NCI-H446 treated with DMSO at 0.1 percent for 48 hours (cell line): ENCODE data around the gene RPL26.
"Not testable (repeated sequence)": the region's sequence is repeated elsewhere in the genome, so short reads cannot be mapped to it uniquely, and the experiment has no call there.

Source experiments
- DNase-seq: peaks from one replicate; lab custom pipeline; 2025; lab: John Stamatoyannopoulos, UW

Gene RPL26

DNA sequence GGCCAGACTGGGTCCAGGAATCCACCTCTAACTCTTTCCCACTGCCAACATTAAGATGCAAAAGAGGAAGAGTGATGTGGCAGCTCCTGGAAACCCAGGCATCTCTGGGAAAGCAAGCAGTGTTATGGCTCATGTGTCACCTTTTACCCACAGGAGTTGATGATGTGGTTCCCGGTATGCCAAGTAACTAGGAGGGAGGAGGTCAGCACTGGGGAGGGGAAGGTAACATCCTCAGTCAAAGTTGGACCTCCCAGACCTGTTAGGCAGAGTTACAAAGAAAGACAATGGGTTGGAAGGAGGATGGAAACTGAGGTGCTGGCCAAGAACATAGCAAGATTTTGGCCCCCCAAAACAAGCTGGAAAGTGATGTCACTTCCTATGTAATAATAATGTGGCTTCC lies 17.9 kb downstream of the RPL26 start:
- no peak for DNase-seq

DNA sequence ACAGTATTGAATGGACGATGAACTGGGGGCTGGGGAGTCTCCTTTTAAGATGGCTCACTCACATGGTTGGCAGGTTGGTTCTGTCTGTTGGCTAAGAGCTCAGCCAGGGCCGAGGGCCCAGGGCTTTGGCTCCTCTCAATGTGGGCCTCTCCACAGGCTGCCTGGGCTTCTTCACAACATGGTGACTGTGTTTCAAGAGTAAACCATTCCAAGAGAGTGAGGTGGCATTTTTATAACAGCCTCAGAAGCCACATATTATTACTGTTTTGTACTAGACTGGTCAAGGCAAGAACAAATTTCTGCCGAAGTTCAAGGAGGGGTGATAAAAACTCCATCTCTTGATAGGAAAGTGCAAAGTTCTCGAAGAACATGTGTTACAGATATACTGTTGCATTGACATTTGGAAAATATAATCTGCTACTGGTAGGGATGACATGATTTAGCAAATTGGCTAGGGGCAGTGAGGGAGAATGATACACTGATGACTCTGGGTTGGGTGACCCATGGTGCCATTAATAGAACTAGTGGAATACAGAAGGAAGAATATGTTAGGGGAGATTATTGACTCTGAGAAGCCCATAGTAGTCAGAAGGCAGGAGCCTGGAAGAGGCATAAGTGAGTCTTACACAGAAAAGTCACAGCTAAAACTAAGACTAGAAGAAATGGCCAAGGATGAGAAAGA lies 20.2 kb downstream of the RPL26 start:
- no peak for DNase-seq

DNA sequence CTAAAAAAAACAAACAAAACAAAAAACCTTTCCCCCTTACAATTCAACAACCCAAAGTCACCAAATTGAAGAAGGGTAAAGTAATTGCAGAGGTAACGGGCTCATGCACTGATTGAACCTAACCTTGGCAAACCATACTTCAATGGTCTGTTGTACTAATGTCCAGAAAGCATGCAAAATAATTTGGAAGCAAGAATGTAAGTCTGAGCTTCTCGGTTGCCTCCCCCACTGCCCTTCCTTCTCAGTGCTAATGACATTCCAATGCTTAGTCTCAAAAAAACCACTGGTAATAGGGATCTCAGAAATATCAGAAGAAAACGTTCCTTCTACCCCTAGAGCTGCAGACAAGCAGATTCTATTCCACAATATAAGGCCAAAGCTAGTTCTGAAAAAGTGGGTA lies 22.2 kb downstream of the RPL26 start:
- DNase-seq = no peak

DNA sequence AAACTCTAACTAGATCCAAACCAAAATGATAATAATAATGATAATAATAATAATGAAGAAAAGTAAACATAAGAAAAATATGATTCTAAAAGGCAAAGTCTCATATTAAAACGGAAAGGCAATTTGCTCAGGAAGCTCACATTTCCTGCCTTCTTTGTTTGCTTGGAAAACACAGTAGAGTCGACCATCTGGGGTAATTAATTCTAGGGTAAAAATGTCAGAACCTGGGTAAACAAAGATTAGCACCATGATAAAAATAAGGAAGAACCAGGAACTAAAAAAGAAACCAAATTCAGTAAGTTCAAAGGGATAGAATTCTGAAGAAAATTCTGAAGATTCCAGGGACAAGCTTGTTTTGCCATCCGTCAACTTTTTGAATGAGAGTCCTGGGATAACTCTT lies 22.7 kb downstream of the RPL26 start:
- DNase-seq = no peak

DNA sequence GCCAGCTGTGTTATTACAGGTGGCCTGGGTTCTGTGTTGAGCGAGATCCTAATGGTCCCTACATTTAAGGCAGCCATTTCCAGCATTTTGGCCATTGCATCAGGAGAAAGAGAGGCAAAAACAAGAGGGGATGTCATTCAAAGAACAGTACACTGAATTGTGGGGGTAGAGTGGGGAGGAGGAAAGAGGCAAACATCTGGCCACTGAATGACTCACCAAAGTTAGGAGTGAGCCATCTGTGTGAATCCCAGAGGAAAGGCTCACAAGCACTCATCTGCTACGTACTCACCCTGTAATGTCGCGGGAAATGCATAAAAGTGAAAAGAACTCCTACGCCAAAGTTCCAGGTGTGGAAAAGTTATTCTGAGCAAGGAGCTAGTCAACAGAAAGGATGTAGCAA lies 23.2 kb downstream of the RPL26 start:
- peak; percentile 32 for DNase-seq

DNA sequence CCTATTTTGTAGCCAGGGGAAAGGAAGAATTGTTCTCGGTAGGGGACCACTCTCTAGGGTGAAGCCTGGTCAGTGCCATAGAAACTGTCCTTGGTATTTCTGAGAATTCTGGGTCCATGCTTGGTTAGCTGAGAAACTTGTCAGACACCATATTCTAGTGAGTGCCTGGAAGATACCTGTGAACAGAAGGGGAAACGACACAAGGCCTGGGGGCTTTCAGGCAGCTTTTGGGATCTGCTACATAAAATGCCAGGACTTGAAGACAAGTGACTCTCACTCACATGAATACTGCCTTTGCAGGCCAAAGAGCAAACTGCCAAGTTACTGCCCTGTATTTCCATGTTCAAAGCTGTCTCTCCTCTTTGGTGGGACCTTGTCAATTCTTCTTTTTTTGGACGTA lies 25.1 kb downstream of the RPL26 start:
- DNase-seq = no peak

DNA sequence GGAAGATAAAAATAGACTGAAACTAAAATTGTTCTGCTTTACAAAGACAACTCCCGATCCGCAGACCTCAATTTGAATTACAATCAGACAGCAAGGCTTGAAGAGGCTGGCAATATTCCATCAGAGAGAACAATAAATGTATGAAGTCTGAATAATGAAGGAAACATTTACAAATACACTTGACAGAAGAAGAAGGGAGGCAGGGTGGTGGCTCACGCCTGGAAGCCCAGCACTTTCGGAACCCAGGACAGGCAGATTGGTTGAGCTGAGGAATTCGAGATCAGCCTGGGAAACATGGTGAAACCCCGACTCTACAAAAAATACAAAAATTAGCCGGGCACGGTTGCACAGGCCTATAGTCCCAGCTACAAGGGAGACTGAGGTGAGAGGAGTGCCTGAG lies 28.8 kb downstream of the RPL26 start:
- no peak for DNase-seq

DNA sequence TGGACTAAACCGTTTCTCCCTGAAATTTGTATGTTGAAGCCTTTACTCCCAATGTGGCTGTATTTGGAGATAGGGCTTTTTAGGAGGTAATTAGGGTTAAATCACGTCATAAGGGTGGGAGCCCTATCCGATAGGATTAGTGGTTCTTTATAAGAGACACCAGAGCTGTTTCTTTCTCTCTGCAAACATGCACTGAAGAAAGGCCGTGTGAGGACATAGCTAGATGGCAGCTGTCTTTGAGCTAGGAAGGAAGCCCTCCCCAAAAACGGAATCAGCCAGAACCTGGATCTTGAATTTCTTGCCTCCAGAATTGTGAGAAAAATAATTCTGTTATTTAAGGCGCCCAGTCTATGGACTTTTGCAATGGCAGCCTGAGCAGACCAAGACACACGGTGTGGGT lies 29.3 kb downstream of the RPL26 start:
- DNase-seq = no peak

DNA sequence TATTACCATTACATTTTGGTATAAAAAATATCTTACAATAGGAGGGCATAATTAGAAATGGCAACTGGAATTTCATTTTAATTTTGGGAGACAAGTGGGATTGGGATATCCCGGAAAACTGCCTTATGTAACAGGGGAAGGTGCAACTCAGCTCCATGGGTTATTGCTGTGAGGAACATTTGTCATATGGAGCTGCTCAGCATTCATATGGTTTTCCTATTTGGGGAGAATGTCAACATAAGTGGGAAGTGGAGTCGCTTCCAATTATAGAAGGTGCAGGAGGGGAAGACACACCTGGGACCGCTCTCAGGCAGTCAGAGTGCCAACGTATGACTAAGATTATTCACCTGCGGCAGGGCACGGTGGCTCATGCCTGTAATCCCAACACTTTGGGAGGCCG lies 32.7 kb downstream of the RPL26 start:
- no peak for DNase-seq

DNA sequence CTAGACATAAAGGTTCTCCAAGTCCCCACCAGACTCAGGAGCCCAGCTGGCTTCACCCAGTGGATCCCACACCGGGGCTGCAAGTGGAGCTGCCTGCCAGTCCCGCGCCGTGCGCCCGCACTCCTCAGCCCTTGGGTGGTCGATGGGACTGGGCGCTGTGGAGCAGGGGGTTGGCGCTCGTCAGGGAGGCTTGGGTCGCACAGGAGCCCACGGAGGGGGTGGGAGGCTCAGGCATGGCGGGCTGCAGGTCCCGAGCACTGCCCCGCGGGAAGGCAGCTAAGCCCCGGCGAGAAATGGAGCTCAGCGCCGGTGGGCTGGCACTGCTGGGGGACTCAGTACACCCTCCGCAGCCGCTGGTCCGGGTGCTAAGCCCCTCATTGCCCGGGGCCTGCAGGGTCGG lies 36.0 kb downstream of the RPL26 start:
- DNase-seq = not testable (repeated sequence)

DNA sequence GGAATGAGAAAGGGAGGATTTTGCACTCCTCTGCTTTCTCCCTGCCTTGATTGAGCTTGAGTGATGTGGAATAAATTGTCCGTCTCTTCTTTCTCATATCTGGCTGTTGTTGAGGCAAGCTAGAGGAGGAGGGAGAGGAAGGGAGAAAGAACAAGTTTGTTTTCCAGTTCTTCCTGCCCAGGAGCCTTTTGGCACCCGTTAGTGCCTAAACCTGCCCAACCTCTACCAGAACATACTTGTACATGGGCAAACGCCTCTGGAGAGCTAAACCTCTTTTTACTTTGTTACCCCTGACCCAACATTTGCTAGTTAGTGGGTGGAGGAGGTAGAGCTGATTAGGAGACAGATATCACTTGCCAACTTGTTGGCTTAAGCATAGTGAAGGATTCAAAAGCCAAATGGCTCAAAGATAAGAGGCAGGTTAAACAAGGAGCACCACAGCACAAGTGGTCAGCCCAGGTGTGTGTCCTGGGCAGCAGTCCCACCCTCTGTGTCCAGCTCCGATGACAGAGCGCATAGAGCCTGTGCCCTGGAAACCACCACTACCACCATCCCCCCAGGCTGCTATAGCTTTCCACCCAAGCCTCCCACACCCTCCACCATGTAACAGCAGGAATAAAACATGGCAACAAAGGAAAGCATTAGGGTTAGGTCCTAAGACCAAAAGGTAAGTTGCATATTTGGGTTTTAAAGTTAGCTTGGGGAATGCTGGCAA lies 36.9 kb downstream of the RPL26 start:
- no peak for DNase-seq

DNA sequence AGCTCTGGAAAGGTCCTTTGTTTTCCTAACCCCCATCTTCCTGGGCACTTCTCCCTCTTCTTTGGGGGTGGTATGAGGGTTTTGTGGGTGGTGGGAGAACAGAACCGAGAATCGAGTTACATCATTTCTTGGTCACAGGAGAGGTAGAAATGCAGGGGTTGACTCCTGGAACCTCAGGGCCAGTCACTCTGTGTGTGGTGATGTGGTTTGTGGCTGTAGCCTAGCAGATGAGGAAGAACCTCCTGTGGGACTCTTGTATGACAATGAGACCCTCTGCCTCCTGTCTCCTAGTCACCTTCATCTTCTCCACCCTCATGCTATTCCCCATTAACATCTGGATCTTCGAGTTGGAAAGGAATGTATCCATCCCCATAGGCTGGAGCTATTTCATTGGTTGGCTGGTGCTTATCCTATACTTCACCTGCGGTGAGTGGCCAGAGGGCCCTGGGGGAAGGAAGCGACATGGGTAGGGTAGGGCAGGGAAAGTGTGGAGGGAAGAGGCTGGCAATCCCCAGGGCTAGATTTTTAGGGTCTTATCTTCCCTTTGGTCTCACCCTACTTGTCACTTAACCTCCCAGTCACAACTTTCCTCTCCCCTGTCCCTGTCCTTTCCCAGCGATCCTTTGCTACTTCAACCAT lies 37.8 kb downstream of the RPL26 start:
- no peak for DNase-seq

DNA sequence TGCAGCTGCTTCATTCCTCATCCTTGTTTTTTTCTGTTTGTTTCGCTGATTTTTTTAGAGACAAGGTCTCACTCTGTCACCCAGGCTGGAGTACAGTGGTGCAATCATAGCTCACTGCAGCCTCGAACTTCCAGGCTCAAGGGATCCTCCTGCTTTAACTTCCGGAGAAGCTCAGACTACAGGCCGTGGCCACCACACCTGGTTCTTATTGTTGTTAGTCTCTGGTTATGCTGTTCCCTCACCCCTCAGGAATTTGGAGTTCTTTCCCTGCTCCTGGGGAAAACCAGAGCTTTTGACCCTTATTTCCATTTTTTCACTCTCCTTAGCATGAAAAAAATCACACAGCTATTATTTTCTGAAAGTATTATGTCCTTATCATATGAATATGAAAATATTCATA lies 41.5 kb downstream of the RPL26 start:
- no peak for DNase-seq

DNA sequence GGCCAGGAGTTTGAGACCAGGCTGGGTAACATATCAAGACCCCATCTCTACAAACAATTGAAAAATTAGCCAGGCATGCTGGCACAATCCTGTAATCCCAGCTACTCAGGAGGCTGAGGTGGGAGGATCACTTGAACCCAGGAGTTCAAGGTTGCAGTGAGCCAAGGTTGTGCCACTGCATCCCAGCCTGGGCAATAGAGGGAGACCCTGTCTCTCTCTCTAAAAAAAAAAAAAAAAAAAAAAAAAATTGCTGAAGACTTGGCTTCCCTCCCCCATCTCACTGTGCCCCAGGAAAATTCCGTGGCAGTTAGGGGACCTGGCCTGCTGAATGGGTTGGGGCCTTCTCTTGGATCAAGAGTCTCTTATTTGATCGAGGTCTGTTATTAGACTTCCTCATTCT lies 43.5 kb downstream of the RPL26 start, which contains the start of gene ODF4:
ODF4 (plus strand) TSS at position 301 of the 400 bp plus-strand sequence. CDS start 212 bp downstream, outside the sequence.
- no peak for DNase-seq

DNA sequence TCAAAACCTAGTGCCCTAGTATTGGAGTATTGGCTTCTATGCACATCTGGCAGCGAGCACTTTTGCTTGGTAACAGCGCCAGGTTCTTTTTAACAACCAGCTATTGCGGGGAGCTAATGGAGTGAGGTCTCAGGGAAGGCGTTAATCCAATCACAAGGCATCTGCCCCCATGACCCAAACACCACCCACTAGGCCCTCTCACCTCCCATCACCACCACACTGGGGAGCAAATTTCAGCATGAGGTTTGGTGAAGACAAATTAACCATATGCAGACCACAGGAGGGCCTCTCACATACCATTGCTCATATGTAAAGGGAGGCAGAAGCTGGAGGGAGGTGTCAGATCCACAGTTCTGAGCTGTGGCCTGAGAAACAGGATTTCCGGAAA lies 44.2 kb downstream of the RPL26 start:
- DNase-seq = no peak

DNA sequence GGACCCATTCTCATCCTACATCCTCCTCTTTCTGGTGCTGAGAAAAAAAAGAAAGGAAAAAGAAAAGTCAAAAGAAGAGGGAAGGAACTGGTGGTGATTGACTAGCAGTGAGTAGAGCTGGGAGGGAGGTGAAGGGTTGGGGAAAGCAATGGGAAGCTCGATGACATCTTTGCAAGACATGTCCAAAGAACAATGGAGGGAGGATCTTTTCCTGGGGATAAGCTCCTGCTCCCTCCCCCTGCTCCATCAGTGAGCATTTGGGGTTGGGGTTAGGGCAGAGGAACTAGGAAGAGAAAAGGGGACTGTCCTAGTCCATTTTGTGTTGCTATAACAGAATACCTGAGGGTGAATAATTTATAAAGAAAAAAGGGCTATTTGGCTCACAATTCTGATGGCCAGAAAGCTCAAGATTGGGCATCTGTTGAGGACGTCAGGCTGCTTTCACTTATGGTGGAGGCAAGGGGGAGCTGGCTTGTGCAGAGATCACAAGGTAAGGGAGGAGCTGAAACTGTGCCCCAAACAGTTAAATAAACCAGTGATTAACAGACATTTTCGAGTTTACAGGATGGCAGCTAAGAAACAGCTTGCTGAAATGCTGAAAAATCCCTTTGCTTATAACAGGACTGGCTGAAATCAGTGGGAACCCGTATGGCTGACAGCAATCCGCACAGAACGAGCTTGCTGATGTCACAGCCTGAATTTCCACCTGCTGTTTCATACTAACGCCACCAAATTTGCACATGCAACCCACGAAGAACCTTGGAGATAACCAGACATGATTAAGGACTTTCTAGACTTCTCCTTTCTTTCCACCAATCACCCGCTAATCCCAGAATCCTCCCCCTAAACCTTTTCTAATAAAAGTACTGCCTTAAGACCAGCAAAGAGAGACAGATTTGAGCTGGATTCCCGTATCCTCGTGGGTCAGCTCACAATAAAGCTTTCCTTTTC lies 44.9 kb downstream of the RPL26 start:
- no peak for DNase-seq

DNA sequence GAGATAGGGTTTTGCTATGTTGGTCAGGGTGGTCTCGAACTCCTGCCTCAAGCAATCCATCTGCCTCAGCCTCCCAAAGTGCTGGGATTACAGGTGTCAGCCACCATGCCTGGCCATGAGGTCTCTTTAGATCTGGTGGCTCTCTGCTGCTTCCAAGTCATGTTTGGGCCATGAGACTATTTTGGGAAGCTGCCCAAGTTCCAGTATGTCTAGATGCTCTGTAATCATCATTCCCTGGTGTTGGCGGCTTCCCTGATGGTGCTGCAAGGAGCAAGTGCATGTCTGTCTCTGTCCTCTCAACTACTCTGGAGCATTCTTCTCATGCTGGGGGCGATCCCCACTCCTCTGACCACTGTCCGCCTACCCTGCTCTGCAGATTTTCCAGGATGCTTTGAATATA lies 49.7 kb downstream of the RPL26 start:
- no peak for DNase-seq

DNA sequence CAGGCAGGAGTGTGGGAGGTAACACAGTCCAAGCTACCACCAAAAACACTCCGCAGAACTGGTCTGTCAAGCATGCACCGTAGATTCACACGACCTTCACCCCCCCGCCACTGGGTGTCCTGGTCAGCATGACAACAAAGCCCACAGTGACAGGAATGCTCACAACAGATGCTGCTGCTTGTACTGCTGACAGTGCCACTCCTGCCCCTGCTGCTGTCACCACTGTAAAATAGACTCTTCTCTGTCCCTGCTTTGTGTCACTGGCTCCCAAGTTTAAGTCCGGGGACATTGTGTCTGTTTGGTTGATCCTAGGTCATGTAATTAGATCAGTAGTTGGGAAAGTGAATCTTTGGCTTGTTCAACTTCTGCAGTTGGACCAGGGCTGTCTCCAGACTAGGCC lies 50.3 kb downstream of the RPL26 start:
- no peak for DNase-seq

DNA sequence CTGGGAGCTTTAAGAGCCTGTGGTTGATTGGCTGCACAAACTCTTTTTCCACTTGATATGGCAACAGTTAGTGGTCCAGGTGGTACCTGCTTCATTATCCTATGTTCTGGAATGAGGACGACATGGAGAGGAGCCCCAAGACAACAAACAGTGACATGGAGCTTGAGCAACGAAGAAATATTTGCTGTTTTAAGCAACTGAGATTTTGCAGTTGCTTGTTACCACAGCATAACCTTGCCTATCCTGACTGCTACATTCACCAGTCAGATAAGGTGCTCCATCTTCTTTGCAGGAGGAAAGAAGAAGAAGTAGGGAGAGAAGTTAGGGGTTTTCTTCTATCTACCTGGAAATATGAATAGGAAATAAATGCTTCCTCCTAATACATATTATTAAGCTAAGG lies 50.9 kb downstream of the RPL26 start:
- DNase-seq = no peak
